Upper lobe of left lung (tissue), 4 donors: Measurements from ENCODE around the gene TSR1.

ENCODE experiments used
- EP300 ChIP-seq, 4 donors: sonication (generic); formaldehyde crosslinking; IDR thresholded peaks; one replicate each; pipeline ENCODE4 v1.5.1; 2017; ENCODE audit warnings: antibody characterized with exemption in 4 of 4, control low read depth in 2 of 4
- POLR2A ChIP-seq, 4 donors: fragments of 450-650 bp; IDR thresholded peaks; one replicate each; pipeline ENCODE4 v1.5.1; 2016 to 2017; ENCODE audit warnings: antibody characterized with exemption in 4 of 4, mild to moderate bottlenecking in 2 of 4
- POLR2AphosphoS5 ChIP-seq, 2 donors: sonication (generic); formaldehyde crosslinking; IDR thresholded peaks; one replicate each; pipeline ENCODE4 v1.5.1; 2017; ENCODE audit warnings: antibody characterized with exemption in 2 of 2
- TF ChIP-seq, protein P1 (sequence below), 6 experiments: fragments of 450-650 bp in 4 of 6; fragments of 200-600 bp in 2 of 6; sonication (generic) in 2 of 6; IDR thresholded peaks; one replicate each; pipeline ENCODE4 v1.5.1; 2016 to 2019; ENCODE audit warnings: antibody characterized with exemption in 6 of 6

DNA sequence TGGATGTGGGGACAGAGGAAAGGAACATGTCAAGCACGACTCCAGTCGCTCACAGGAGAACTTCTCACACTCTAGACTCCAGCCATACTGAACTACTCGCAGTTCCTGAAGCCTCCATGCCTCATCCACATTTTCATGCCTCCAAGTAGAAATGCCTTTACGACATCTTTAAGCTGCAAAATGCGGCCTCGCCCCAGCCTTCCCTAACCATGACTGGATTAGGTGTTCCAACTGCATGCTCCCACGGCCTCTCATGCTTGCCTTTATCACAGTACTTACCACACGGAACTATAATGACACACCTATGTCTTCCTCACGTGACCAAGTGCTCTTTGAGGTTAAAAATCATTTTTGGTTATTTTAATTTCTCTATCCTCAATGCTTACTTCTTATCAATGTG is 56.5 kb downstream of the TSR1 start:
- TF ChIP-seq, protein P1, sequence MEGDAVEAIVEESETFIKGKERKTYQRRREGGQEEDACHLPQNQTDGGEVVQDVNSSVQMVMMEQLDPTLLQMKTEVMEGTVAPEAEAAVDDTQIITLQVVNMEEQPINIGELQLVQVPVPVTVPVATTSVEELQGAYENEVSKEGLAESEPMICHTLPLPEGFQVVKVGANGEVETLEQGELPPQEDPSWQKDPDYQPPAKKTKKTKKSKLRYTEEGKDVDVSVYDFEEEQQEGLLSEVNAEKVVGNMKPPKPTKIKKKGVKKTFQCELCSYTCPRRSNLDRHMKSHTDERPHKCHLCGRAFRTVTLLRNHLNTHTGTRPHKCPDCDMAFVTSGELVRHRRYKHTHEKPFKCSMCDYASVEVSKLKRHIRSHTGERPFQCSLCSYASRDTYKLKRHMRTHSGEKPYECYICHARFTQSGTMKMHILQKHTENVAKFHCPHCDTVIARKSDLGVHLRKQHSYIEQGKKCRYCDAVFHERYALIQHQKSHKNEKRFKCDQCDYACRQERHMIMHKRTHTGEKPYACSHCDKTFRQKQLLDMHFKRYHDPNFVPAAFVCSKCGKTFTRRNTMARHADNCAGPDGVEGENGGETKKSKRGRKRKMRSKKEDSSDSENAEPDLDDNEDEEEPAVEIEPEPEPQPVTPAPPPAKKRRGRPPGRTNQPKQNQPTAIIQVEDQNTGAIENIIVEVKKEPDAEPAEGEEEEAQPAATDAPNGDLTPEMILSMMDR (IDR thresholded peaks at IDR 0.05) = no peak
- TF ChIP-seq POLR2AphosphoS5 (IDR thresholded peaks at IDR 0.05) (no peak), EP300 (IDR thresholded peaks at IDR 0.05) (no peak), POLR2A (IDR thresholded peaks at IDR 0.05) (no peak)
